B cell (primary cell): ENCODE results near the gene ODF2.

Experiments
- EZH2 ChIP-seq: IDR thresholded peaks from 2 replicates; pipeline ENCODE4 v1.6.1; 2012; ENCODE audit warnings: borderline replicate concordance, low read depth, mild to moderate bottlenecking, moderate library complexity, low read length; ENCODE audit not compliant: insufficient read depth, poor library complexity, severe bottlenecking
- TF ChIP-seq, protein P1 (sequence below): fragments of 200-600 bp; IDR thresholded peaks from one replicate; pipeline ENCODE4 v1.8.0; 2022; ENCODE audit warnings: antibody characterized with exemption, mild to moderate bottlenecking

DNA sequence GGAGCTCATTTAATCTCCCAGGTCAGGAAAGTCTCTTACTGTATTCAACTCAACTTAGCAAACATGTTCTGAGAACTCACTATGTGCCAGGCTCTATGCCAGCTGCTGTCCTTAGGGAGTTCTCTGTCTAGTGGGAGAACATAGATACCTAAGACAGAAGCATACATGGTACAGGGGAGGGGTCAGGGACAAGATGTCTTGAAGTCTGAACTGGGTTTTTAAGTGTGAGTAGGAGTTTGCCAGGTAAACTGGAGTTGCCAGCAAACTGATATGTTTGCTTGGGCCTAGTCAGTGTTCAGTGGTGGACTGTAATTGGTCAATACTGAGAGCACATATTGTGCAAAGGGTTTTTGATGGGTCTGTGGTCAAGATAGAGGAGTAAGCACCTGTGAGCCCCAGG lies 30.4 kb downstream of the ODF2 start:
- TF ChIP-seq, protein P1, sequence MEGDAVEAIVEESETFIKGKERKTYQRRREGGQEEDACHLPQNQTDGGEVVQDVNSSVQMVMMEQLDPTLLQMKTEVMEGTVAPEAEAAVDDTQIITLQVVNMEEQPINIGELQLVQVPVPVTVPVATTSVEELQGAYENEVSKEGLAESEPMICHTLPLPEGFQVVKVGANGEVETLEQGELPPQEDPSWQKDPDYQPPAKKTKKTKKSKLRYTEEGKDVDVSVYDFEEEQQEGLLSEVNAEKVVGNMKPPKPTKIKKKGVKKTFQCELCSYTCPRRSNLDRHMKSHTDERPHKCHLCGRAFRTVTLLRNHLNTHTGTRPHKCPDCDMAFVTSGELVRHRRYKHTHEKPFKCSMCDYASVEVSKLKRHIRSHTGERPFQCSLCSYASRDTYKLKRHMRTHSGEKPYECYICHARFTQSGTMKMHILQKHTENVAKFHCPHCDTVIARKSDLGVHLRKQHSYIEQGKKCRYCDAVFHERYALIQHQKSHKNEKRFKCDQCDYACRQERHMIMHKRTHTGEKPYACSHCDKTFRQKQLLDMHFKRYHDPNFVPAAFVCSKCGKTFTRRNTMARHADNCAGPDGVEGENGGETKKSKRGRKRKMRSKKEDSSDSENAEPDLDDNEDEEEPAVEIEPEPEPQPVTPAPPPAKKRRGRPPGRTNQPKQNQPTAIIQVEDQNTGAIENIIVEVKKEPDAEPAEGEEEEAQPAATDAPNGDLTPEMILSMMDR = no peak
- no peak for TF ChIP-seq EZH2
